ENCODE results near the gene REXO5.
"Not testable (repeated sequence)": the region's sequence is repeated elsewhere in the genome, so short reads cannot be mapped to it uniquely, and the experiment has no call there.

Gene REXO5

DNA sequence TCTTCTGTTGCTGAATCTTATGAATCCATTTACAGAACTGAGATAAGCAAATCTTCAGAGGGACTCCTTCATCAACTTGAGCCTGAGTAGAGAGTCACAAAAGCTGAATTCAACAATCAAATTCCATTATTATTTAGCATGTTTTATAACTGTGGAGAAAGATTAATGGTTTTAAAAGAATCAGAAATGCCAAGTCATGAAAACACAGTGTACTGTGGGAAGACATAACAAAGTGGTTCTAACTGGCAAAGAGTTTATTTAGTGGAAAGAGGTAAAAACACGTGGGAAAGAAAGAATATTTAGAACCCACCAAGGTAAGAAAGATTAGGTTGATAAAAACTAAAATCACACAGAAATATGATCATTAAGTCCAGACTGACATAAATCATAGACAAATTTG lies 5.0 kb upstream of the REXO5 start:
- no peak for DNase-seq

DNA sequence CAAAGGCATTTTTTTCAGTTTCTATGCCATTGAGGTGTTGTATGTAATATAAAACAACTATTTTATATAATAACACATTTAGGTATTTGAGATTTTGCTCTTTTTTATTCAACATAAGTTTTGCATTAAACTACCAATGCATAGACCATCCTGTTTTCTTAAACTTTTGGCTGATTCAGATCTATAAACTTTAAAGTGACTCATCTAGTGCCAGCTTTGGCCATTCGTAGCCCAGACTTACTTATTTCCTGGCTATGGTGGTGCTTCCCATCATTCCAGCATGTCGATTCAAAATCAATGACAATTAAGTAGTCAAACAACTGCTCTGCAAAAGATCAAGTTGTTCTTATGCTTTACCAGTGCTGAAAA lies 3.2 kb upstream of the REXO5 start:
- no peak for DNase-seq

DNA sequence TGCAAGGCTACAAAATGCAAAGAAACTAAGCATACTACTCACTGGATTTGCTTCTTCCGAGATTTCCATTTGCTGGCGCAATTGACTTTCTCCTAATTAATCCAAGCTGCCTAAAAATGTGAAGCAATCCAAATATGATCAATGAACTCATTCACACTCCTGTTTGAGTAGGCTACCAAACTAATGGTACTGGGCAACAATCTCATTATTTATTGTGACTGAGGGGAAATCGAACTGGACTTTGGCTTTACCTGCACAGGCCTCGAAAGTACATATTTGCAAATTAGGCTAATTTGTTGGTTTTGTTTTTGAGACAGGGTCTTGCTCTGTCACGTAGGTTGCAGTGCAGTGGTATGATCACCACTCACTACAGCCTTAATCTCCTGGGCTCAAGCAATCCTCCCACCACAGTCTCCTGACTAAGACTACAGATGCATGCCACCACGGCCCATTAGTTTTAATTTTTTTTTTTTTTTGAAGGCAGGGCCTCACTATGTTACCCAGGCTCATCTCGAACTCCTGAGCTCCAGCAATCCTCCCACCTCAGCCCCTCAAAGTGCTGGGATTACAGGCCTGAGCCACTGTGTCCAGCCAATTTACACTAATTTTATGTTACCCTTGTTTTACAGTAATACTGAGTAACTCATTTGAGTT lies 2.6 kb upstream of the REXO5 start:
- no peak for DNase-seq

DNA sequence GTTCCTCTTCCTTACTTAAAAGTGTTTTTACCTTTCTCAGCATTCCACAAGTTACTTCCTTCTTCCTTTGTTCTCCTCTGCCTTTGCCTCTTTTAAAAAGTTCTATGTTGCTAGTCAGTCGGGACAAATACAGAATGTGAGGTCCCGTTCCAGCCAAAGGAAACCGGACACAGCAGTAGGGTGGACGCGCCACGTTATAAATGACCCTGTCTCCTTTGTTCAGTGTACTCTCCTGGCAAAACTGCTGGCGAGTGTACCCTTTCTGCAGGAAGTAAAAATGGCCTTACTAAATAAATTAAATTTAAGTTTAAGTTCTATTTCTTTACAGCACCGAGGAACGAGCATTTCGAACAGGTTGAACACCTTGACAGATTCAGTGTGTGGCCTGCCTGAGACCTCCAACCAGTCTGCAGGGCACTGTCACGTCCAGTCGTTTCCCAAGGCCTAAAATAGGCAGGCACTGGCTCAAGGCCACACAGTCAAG lies 601 bp upstream of the REXO5 start:
- not testable (repeated sequence) for DNase-seq

DNA sequence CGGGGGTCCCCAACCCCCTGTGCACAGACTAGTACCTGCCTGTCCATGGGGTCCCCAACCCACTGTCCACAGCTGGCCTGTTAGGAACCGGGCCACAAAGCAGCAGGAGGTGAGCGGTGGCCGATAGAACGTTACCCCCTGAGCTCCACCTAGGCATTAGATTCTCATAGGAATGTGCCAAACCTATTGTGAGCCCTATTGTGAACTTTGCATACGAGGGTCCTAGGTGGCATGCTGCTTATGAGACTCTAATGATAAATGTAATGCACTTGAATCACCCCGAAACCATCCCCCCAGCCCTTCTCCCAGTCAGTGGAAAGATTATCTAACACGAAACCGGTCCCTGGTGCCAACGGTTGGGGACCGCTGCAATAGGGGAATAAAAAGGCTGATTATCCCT lies 1.5 kb downstream of the REXO5 start:
- DNase-seq = no peak

DNA sequence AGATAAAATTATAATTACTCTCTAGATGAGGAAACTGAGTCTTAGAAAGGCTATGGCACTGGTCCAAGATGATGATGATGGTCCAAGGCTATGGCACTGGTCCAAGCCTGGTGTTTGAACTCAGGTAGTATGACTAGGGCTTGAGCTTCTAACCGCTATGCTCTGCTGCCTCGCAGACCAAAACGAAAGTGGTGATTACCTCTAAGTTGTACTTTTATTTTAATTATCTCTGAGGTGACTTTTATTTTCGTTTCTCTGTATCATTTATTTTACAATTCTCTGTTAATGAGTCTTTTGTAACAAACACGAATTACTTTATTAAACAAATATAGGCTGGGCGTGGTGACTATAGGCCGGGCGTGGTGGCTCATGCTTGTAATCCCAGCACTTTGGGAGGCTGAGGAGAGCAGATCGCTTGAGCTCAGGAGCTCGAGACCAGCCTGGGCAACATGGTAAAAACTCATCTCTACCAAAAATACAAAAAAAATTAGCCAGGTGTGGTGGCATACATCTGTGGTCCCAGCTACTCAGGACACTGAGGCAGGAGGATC lies 5.6 kb downstream of the REXO5 start:
- no peak for DNase-seq

DNA sequence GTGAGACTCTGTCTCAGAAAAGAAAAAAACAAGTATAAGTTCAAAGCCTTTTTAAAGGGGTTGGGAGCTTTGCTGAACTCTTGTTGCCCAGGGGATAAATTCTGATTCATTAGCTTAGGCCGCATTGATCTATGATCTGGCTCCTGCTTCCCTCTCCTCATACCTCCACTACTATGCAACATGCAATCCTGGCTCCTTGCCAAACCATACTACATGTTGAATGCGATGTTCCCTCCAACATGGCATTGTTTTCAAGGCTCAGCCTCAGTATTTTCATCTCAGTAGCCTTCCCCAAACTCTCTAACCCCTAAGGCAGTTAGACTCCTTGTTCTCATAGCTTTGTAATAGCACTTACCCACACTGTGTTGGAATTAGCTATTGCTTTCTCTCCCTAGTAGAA lies 6.2 kb downstream of the REXO5 start:
- DNase-seq = no peak

DNA sequence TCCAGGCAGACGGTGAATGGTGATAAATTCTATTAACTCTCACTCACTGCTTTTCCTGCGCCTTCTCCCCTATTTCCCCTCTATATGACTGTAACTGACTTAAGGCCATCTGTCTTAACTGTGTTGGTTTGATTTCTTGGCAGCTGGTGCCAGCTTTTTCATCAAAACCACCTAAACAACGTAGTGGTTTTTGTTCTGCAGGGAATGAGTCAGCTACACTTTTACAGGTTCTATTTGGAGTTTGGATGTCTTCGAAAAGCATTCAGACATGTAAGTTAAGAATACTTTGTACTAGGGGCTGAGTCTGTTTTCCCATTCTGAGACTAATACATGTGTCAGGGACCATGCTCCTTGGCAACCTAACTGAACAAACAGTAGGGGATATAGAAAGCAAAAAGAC lies 8.5 kb downstream of the REXO5 start:
- DNase-seq = no peak

DNA sequence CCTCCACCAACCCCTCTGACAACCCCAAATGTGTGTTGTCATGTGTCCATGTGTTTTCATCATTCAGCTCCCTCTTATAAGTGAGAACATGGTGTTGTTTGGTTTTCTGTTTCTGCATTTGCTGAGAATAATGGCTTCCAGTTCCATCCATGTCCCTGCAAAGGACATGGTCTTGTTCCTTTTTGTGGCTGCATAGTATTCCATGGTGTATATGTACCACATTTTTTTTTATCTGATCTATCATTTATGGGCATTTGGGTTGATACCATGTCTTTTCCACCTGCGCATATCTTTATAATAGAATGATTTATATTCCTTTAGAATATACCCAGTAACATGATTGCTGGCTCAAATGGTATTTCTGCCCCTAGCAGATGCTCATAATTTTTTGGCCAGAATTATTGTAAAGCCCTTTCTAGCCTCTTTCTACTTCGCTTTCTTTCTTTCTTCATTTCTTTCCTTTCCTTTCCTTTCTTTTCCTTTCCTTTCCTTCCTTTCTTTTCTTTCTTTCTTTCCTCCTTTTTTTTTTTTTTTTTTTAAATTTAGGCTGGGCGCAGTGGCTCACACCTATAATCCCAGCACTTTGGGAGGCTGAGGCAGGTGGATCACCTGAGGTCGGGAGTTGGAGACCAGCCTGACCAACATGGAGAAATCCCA lies 12.7 kb downstream of the REXO5 start:
- DNase-seq = no peak

DNA sequence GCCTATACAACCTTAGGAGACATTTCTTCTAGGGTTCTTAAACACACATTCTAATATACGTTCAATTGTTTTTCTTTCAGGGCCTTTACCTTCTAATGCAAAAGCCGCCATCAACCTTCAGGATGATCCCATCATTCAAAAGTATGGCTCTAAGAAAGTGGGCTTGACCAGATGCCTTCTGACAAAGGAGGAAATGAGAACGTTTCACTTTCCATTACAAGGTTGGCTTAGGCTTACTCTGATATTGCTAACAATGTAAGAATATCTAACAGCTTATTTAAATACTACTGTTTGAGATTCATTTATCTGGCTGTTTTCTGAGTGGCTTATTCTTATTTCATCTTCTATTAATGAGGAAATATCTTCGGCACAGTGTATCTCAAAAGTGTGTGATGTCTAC lies 15.4 kb downstream of the REXO5 start:
- no peak for DNase-seq

DNA sequence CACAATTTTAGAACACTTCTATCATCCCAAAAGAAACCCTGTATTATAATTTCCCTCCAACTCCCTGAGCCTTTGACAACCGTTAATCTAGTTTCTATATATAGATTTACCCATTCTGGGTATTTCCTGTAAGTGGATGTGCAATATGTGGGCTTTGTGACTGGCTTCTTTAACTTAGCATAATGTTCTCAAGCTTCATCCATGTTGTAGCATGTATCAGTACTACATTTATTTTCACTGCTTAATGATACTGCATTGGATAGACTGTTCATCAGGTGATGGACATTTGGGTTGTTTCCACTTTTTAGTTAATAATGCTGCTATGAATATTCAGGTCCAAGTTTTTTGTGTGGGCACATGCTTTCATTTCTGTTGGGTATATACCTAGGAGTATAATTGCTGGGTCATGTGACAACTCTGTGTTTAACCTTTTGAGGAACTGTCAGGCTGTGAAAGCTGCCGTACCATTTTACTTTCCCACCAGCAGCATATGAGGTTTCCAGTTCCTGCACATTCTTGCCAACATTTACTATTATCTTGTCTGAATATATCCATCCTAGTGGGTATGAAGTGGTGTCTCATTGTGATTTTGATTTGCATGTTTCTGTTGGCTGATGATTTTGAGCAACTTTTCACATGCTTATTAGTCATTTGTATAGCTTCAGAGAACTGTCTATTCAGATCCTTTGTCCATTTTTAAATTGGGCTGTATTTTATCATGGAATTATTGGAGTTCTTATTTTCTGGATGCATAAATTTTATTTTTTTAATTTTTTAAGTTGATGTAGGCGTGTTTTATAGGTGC lies 16.4 kb downstream of the REXO5 start:
- DNase-seq = no peak

DNA sequence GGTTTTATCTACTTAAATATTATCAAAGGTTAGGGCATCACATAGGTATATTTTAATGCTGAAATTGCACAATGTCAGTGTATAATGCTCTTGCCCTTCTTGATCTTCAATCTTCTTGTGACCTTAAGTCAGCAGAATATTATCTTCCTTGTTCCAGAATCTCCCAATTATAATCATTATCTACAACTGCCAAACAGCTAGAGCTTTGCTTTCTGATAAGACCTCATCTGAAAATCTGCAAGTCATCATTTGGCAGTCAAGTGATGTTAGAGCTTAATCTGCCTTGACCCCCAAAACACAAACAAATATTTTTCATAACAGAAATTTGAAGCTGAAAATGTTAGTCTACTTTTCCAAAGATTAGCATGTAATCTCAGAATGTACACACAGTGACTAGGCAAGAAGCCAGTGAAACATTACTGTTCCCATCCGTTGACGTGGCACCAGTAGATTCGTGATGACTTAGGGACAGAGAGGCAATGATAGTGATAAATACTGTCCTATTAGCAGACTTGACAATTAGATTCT lies 19.8 kb downstream of the REXO5 start:
- DNase-seq = no peak

DNA sequence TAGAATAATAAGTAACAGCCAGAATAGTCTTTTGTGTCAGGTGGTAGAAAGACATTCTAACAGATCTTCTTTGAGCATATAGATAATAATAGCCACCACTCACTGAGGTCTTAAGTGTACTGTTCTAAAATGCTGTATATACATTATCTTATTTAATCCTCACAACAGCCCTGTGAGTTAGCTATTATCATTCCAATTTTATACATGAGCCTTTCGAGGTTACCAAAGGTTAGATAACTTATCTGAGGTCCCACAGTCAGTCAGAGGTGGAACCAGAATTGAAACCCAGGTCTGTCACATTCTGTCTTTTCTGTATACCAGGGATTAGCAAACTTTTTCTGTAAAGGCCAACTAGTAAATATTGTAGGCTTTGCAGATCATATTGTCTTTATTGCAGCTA lies 23.2 kb downstream of the REXO5 start:
- no peak for DNase-seq

DNA sequence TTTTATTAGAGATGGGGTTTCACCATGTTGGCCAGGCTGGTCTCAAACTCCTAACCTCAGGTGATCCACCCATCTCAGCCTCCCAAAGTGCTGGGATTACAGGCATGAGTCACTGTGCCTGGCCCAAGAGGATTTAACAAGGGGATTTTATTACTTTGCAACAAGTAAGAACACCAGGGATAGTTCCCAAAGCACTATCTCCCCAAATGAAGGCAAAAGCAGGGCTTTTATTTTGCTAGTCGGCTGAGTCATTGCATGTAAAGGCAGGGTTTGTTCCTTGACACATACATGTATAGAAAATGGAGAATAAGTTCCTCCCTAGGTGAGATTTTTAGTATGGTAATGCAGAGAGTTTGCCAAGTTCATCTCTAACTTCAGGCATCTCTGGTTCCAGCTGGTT lies 24.0 kb downstream of the REXO5 start:
- no peak for DNase-seq

DNA sequence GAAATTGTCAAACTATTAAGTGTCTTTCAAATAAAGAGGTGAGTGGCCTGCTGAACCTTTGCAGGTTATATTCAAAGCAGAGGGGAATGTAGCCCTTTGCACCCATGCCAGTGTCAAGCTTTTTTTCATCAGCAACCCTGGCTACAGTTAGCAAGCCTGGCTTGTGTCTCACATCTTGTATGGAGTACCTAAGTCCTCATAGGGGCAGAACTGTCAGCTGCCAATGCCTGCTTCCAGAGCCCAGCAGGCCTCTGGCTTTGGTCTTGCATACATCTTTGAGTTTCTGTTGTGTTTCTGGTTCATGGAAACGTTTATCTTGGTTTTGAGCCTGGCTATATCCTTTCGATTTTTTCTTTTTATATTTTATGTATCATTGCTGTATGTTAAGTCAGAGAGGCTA lies 26.8 kb downstream of the REXO5 start:
- DNase-seq = no peak

DNA sequence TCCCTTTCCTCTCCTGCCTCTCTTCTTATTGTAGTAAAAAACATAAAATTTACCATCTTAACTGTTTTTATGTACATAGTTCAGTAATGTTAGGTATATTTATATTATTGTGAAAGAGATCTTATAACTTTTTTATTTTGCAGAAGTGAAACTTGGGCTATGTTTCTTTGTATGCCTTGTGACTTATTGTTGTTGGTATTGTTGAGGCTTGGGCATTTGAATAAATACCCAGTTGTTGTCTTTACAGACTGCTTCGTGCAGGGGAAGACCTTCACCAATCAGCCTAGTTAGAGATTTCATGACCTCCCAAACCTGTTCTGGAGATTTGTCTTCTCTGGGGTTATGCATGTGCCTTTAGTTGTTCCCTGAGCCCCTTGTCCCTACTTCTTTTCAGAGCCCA lies 31.9 kb downstream of the REXO5 start:
- no peak for DNase-seq

DNA sequence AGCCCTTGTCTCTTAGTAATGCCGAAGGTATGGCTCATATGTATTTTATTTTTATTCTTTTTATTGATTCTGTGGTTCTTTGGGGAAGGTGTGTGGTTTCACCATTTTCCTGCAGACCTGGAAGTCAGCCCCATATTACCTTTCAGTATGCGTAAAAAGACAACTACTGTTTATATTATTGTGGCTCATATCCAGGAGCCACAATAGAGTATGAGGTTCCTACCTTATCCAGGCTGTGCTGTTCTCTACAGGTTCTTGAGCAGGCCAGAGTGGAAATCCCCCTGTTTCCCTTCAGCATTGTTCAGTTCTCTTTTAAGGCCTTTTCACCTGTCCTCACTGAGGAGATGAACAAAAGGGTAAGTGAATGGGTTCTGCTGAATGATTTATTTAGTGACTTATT lies 33.2 kb downstream of the REXO5 start:
- DNase-seq = no peak

DNA sequence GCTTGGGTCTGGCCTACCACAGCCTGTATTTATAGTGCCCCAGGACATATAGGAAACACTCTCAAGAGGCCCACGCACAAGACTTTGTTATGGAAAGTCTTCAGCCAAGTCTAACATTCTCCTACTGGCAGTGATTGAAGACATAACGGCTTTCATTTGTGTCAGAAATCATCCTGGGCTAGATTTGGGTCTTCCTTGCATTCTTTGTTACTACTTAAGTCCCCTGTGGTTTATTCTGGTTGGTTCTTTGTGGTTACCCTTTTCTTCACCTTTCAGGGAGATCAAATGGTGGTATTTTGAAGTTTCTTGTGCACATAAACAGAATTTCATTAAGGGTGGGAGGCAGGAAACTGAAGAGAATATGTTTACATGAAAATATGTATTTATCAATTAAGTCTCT lies 37.7 kb downstream of the REXO5 start:
- DNase-seq = no peak

DNA sequence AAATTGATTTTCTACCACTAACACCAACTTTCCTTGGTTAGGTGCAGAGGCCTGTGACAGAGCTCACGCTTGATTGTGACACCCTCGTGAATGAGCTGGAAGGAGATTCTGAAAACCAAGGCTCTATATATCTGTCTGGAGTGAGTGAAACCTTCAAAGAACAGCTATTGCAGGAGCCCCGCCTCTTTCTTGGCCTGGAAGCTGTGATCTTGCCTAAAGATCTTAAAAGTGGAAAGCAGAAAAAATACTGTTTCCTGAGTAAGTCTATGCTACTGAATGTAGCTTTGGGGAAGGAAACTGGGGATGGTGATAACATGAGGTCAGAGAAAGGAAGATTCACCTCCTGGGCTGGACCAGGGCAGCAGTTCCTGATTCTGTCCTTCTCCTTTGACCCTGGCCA lies 38.3 kb downstream of the REXO5 start:
- DNase-seq = no peak

DNA sequence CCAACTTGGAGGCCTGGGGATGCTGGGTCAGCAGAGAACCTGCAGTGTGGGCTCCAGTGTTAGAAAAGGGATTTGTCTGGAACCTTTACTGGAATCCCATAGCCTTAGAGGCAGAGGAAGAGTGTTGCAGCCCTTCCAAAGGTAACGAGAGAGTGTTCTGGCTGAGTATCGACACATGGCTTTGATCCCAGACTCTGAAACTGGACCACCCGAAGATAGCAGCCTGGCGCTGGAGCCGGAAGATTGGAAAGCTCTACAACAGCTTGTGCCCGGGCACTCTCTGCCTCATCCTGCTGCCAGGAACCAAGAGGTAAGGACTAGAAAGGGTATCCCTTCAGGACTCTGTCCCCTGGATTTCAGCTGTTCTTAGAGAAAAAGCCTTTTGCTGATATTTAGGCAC lies 39.7 kb downstream of the REXO5 start:
- no peak for DNase-seq

DNA sequence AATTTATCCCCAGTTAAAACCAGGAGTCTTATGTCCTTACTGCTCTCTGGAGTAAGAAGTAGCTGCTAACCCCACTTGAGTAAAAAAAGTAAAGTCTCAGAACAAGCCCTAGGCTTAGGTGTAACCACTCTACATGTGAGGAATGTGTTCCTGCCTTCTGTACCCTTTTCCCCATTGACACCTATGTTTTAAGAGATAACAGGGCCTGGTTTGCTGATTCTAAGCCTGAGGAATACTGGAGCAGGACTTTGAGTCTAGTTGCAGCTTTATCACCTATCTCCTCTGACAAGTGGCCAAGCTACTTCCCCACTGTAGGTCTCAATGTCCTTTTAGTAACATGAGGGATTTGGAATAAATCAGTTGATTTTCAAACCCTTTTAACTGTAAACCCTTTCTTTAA lies 40.2 kb downstream of the REXO5 start:
- no peak for DNase-seq

DNA sequence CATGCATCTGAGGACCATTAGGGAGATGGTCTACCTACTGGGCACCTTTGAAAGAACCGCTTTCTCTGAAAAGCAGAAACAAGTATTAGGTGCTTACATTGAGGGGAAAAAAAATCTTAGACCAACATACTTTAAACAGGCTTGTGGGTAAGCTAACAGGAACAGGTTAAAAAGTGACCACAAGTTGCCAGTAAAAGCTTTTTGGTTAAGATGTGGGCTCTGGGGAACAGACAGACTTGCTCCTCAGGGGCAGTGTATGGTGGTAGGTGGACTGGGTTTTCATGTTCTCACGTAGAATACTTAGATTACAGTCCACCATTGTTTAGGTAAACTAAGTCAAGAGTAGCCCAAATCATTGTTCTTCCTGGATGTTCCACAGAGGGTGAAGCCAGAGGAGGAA lies 41.2 kb downstream of the REXO5 start:
- no peak for DNase-seq

DNA sequence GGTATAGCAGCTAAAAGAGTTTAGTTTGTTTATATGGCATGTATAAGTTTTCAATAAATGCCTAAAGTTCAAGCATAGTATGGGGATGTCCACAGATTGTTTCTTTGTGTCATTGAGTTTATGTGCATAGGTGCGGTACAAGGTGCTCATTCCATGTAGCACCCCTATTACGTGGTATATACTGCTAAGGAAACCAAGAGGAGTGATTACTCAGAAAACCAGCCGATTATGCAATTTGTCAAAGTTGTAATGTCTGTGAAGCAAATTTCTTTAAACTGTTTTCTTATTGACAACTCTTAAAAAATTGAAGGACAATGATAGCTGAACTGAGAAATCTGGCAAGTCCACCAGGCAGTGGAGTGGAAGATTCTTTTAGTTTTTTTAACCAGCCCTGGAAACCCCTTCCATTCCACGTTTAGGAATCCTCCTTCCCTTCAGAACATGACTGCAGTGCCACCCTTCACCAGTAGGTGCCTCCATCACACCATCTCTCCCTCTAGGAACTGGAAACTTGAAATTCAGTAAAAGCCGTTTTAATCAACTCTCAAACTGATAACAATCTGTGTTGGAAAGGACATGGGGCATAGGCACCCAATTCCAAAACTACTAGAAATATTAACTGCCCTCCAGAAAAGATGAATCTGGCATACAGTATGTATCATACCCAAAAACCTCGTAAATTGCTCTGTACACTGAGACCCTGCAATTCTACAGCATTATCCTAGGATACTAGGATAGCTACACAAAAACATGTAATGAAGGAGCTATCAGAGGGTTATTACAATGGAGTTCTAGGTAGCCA lies 43.5 kb downstream of the REXO5 start:
- peak; percentile 78 for DNase-seq

All from left hindlimb (tissue), 1 donor.